ENCODE data around the gene CROCC2.

Gene CROCC2

DNA sequence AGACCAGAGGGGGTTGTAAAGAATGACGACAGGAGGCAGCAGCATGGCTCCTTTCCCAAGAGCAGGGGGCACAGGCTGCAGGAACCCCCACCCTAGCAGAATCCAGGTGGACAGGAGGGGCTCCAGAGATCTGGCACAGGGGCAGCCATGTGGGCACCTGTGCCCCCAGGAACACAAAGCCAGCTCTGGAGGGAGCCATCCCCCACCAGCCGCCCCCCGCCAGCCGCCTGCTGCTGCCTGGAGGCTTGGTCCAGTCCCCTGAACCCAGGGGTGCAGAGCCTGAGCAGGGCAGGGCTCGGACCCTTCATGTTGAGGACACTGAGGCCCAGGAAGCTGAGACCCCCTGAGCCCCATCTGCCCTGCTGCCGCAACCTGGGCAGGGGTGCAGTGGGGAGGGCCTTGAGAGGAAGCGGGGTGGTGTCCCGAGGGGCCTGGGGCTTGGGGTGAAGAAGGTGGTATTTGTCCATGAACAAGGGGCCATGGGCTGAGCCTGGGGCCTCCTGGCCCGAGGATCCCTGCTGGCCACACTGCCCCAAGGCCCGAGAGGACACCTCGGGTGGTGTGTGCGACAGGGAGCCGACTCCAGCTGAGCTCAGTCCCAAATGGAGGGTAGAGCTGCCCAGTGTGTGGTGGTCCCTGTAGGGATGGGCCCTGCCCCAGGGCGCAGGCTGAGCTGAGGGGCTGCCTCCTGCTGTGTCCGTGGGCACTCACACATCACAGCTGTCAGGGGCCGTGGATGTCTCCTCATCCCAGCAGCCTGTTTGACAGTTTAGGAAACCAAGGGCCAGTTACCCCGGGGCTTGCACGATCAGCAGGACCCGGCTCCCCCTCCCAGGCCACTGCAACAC lies 52.5 kb downstream of the CROCC2 start:
- TF ChIP-seq, protein P1, sequence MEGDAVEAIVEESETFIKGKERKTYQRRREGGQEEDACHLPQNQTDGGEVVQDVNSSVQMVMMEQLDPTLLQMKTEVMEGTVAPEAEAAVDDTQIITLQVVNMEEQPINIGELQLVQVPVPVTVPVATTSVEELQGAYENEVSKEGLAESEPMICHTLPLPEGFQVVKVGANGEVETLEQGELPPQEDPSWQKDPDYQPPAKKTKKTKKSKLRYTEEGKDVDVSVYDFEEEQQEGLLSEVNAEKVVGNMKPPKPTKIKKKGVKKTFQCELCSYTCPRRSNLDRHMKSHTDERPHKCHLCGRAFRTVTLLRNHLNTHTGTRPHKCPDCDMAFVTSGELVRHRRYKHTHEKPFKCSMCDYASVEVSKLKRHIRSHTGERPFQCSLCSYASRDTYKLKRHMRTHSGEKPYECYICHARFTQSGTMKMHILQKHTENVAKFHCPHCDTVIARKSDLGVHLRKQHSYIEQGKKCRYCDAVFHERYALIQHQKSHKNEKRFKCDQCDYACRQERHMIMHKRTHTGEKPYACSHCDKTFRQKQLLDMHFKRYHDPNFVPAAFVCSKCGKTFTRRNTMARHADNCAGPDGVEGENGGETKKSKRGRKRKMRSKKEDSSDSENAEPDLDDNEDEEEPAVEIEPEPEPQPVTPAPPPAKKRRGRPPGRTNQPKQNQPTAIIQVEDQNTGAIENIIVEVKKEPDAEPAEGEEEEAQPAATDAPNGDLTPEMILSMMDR (IDR thresholded peaks at IDR 0.05; ENCODE audit: insufficient read depth, missing control alignments), result no peak
- DNase-seq (ENCODE audit: insufficient read length, low spot score) (no peak), FAIRE-seq (no peak)

DNA sequence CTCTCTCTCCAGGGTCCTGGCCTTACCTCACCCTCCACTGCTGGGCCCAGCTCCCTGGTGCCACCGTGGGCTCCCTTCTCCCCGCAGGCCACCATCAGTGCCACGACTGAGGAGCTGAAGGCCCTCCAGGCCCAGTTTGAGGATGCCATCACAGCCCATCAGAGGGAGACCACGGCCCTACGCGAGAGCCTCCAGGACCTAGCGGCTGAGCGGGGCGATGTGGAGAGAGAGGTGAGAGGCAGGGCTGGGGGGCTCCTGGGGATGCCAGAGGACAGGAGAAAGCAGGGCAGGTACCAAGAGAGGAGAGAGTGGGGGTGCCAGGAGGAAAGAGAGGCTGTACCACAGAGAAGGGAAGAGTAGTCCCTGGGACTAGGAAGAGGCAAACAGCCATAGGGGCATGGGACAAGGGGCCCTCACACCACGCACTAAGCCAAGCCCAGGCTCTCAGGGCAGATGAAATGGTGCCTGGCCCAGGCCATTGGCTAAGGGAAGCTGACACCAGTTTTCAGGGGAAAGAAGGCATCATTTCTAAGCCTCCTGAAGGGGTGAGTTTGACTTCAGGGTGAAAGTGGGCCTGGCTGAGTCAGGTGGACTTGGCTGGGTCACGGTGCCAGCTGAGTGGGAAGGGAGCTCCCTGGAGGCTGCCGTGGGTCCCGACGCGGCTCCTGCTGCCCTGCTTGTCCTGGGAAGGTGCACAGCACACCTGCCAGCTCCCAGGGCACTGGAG lies 53.2 kb downstream of the CROCC2 start:
- FAIRE-seq (no peak), DNase-seq (ENCODE audit: insufficient read length, low spot score) (no peak)
- TF ChIP-seq, protein P1 (IDR thresholded peaks at IDR 0.05; ENCODE audit: insufficient read depth, missing control alignments), result no peak

GRCh38 chr2:240959941-240960308 lies 53.8 kb downstream of the CROCC2 start:
- DNase-seq (ENCODE audit: insufficient read length, low spot score), result no peak
- TF ChIP-seq, protein P1 (IDR thresholded peaks at IDR 0.05; ENCODE audit: insufficient read depth, missing control alignments), result no peak
- FAIRE-seq, result no peak

- TF ChIP-seq, protein P1 (IDR thresholded peaks at IDR 0.05; ENCODE audit: insufficient read depth, missing control alignments), result no peak
- FAIRE-seq (no peak), DNase-seq (ENCODE audit: insufficient read length, low spot score) (no peak)
Measured at GRCh38 chr2:240960309-240960970, 54.3 kb downstream of the CROCC2 start.

DNA sequence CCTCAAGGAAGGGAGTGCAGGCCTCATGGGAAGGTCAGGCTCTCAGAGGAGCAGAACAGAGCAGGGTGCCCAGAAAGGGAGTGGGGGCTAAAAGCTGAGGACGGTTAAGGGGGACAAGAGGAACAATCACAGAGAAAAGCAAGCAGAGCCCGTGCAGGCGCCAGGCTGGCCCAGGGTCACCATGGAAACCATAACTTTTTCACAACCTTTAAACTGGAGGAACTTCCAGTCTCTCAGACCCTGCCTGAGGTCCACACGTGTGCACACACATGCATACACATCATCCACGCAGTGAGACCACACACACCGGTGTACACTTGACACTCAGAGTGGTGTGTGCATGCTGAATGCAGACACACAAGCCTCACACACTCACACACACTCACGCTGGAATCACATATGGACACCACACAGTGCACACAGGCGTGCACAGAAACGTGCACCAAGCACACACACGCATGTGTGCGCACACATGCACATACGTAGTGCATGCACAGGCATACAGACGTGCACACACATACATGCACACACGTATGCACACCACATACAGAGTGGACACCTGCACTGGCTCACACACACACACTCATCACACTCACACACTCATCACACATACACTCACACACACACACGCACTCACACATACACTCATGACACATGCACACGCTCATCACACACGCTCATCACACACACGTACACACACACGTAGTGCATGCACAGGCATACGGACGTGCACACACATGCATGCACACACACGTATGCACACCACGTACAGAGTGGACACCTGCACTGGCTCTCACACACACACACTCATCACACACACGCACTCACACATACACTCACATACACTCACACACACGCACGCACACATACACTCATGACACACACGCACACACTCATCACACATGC lies 55.1 kb downstream of the CROCC2 start:
- FAIRE-seq (no peak), DNase-seq (ENCODE audit: insufficient read length, low spot score) (no peak)
- TF ChIP-seq, protein P1 (IDR thresholded peaks at IDR 0.05; ENCODE audit: insufficient read depth, missing control alignments), result no peak

DNA sequence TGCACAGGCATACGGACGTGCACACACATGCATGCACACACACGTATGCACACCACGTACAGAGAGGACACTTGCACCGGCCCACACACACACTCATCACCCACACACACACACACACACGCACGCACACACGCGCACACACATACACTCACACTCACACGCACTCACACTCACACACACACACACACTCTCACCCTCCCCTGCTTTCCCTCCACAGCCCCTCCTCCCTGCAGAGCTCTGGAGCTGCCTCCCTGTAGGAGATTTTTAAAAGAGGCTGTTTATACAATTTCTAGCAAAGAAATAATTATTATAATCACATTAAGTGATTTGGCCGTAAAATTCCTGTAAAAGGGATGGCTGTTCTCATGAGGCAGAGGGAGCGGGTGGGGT lies 55.8 kb downstream of the CROCC2 start:
- TF ChIP-seq, protein P1 (IDR thresholded peaks at IDR 0.05; ENCODE audit: insufficient read depth, missing control alignments), result no peak
- FAIRE-seq, result no peak
- no peak for DNase-seq (ENCODE audit: insufficient read length, low spot score)
